Adrenal gland (tissue), 12 donors: ENCODE results near the gene JAZF1. TPM values are rescaled to one million over a fixed set of nuclear protein-coding genes. Genes with fewer than 3 reads are reported as not detected.

ENCODE experiments used
- DNase-seq, 7 donors: peaks; one replicate each; pipeline ENCODE4 v3.0.0-alpha.2; 2019 to 2020
- H3K27ac ChIP-seq, 5 donors: fragments of 200-600 bp; sonication (generic) in 4 of 5; 1 replicate in 3 of 5; 2 replicates in 2 of 5; pipeline versions ENCODE4 v1.5.1 to v1.8.0; 2016 to 2020; ENCODE audit warnings: mild to moderate bottlenecking in 1 of 5
- H3K27me3 ChIP-seq: fragments of 200-600 bp; 2 replicates; pipeline ENCODE4 v1.8.0; 2021
- H3K36me3 ChIP-seq, 2 donors: fragments of 200-600 bp; replicated peaks in 1 of 2; 1 replicate in 1 of 2; 2 replicates in 1 of 2; pipeline versions ENCODE4 v1.5.1 to v1.8.0; 2018 to 2022
- H3K4me1 ChIP-seq, 2 donors: fragments of 200-600 bp; replicated peaks in 1 of 2; 1 replicate in 1 of 2; 2 replicates in 1 of 2; pipeline versions ENCODE4 v1.5.1 to v1.8.0; 2018 to 2021
- H3K4me3 ChIP-seq, 4 donors: fragments of 200-600 bp; sonication (generic) in 3 of 4; one replicate each; pipeline ENCODE4 v1.5.1; 2016 to 2018
- H3K9me3 ChIP-seq, 3 donors: fragments of 200-600 bp; sonication (generic) in 1 of 3; replicated peaks in 1 of 3; 1 replicate in 2 of 3; 2 replicates in 1 of 3; pipeline versions ENCODE4 v1.5.1 to v1.8.0; 2016 to 2021
- CTCF ChIP-seq, 6 experiments: fragments of 450-650 bp in 4 of 6; fragments of 200-600 bp in 2 of 6; sonication (generic) in 1 of 6; IDR thresholded peaks; 1 replicate in 5 of 6; 2 replicates in 1 of 6; pipeline versions ENCODE4 v1.5.1 to v1.8.0; 2016 to 2021; ENCODE audit warnings: antibody characterized with exemption in 6 of 6, mild to moderate bottlenecking in 2 of 6, moderate library complexity in 1 of 6
- POLR2A ChIP-seq, 2 donors: fragments of 450-650 bp; IDR thresholded peaks; one replicate each; pipeline ENCODE4 v1.6.1; 2017; ENCODE audit warnings: antibody characterized with exemption in 2 of 2, mild to moderate bottlenecking in 2 of 2, moderate library complexity in 1 of 2
- WGBS, 4 donors: extraction: QIAGEN DNeasy Blood & Tissue Kit in 2 of 4; methylation state at CpG; one replicate each; pipeline versions ENCODE4 v1.1.5 to v1.1.7; 2013 to 2017; 5-methylcytosine and 5-hydroxymethylcytosine counted together
- intact Hi-C, 2 donors: fragments of 100-400 bp; cut with DNase I; formaldehyde crosslinking; loops; one replicate each; pipeline versions ENCODE4 v1.14.1 to v1.15.0; 2022 to 2023
- polyA plus RNA-seq, 3 donors: library from polyadenylated mRNA; stranded (reverse); fragments of 200-250 nt in 2 of 3; fragments of 350-450 nt in 1 of 3; fragmentation: Illumina TruSeq in 1 of 3; extraction: RNeasy Lipid Tissue Mini Kit (QIAGEN cat#74804) in 1 of 3; gene quantifications; one replicate each; pipeline ENCODE4 v1.2.3, GENCODE V29; 2013 to 2014
- total RNA-seq, 9 donors: library from RNA; depleted of rRNA in 4 of 9; stranded (reverse); fragments of >200 nt in 4 of 9; fragments of 120-200 nt in 1 of 9; fragmentation: NEBNext Ultra II Directional in 1 of 9; extraction: Animal tissue kit (Norgen Biotek cat#: 25700) in 1 of 9; gene quantifications; one replicate each; pipeline versions ENCODE4 v1.1.0 to v1.2.4, GENCODE V29; 2013 to 2023
- donor health status: healthy with polysubstance abuse.
- donor health status: Bipolar disorder and iron deficiency.
- donor health status: DM: yes; HTN: yes; CAD: no.
- donor health status: DM: no; HTN: no; CAD: no.
- donor health status: DM: no; HTN: no; CAD: no.
- donor health status: DM: yes; HTN: yes; CAD: no.

Gene JAZF1
- total and polyA plus RNA-seq, 12 donors, result 18.5 to 192 (median 96.3) TPM

GRCh38 chr7:27944643-27945042 is 236.0 kb downstream of the JAZF1 start:
- no peaks in the 10 kb centered on the region for H3K9me3 ChIP-seq
- DNase-seq, result no peak
- no peaks in the 10 kb centered on the region for H3K4me1 ChIP-seq
- H3K4me3 ChIP-seq, result no peak overlapping the region
- 83 to 97% (median 92%) methylated on average over 6 of the region's 6 CpGs for WGBS, 4 donors
- intact Hi-C loops, result no loop called here
- H3K27ac ChIP-seq, result no peak overlapping the region
- no peaks in the 10 kb centered on the region for H3K36me3 ChIP-seq
- TF ChIP-seq POLR2A (IDR thresholded peaks at IDR 0.05) (no peak), CTCF (IDR thresholded peaks at IDR 0.05) (no peak)
- no peaks in the 10 kb centered on the region for H3K27me3 ChIP-seq

- Histone ChIP-seq H3K4me3 (no peak overlapping the region), H3K27me3 (no peaks in the 10 kb centered on the region), H3K36me3 (no peaks in the 10 kb centered on the region), H3K9me3 (no peaks in the 10 kb centered on the region), H3K4me1 (no peaks in the 10 kb centered on the region), H3K27ac (no peak overlapping the region)
- intact Hi-C loops, result no loop called here
- no peak for DNase-seq
- 87 to 91% (median 89%) methylated on average over 14 of the region's 14 CpGs for WGBS, 4 donors
- TF ChIP-seq POLR2A (IDR thresholded peaks at IDR 0.05), result no peak
- TF ChIP-seq CTCF (IDR thresholded peaks at IDR 0.05), result no peak
Observed at GRCh38 chr7:27943241-27943640, 237.4 kb downstream of the JAZF1 start.

GRCh38 chr7:27942711-27943110 is 237.9 kb downstream of the JAZF1 start:
- 89 to 97% (median 95%) methylated on average over 8 of the region's 8 CpGs for WGBS, 4 donors
- H3K36me3 ChIP-seq, result no peaks in the 10 kb centered on the region
- no peak for DNase-seq
- no peaks in the 10 kb centered on the region for H3K9me3 ChIP-seq
- no peaks in the 10 kb centered on the region for H3K4me1 ChIP-seq
- intact Hi-C loops, result no loop called here
- H3K4me3 ChIP-seq, result no peak overlapping the region
- H3K27me3 ChIP-seq, result no peaks in the 10 kb centered on the region
- no peak for TF ChIP-seq CTCF (IDR thresholded peaks at IDR 0.05)
- no peak for TF ChIP-seq POLR2A (IDR thresholded peaks at IDR 0.05)
- H3K27ac ChIP-seq, result no peak overlapping the region

GRCh38 chr7:27941522-27941921 is 239.1 kb downstream of the JAZF1 start:
- no peak for DNase-seq
- 45 to 79% (median 68%) methylated on average over 2 of the region's 2 CpGs for WGBS, 4 donors

More at GRCh38 chr7:27941522-27941921, 239.1 kb downstream of the JAZF1 start:
- no peak overlapping the region for H3K27ac ChIP-seq
- H3K9me3 ChIP-seq, result no peaks in the 10 kb centered on the region
- no peaks in the 10 kb centered on the region for H3K4me1 ChIP-seq
- H3K36me3 ChIP-seq, result no peaks in the 10 kb centered on the region
- intact Hi-C loops, result no loop called here
- TF ChIP-seq POLR2A (IDR thresholded peaks at IDR 0.05) (no peak), CTCF (IDR thresholded peaks at IDR 0.05) (no peak)
- H3K4me3 ChIP-seq, result no peak overlapping the region
- no peaks in the 10 kb centered on the region for H3K27me3 ChIP-seq
